GM21447 (cell line): ENCODE measurements around the gene TSC1.

Source experiments
- ATAC-seq: cut with Tn5 transposase; IDR thresholded peaks from one replicate; pipeline ENCODE4 v1.9.1; 2021; ENCODE audit not compliant: unreplicated experiment

TSC1 gene

DNA sequence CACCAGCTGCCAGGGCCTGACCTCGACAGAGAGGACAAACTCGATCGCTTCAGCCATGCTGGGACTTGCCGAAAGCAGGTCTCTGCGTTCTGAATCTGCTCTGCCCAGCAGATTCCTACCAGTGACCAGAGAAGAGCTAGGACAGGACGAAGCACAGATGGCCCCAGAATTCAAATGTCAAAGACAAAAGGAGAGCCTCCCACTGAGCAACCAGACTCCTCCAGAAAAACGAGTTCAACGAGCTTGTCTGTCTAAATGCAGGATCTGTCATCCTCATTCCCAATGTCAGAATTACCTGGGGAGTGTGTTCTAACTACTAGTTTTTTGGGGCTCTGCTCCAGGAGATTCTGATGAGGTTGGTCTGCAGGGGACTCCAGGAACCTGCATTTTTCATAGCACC, 79.7 kb downstream of the TSC1 start:
- ATAC-seq, result no peak

- no peak for ATAC-seq
Measured at GRCh38 chr9:132864277-132864676, 80.1 kb downstream of the TSC1 start.

GRCh38 chr9:132863096-132863495, 81.3 kb downstream of the TSC1 start:
- ATAC-seq, result no peak

DNA sequence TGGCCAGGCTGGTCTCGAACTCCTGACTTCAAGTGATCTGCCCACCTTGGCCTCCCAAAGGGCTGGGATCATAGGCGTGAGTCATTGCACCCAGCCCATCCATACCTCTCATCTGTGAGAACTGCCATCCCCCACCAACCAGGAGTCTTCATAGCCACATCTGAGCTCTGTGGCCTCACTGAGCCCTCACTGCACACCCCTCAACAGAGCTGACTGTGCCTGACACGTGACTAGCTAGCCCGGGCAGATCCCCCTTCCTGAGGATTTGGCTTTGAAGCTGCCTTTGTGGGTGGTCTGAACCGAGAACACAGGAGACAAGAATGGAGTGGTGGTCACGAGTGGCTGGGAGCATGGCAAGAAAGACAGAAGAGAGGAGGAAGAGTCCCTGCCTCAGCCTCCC, 81.9 kb downstream of the TSC1 start:
- no peak for ATAC-seq

DNA sequence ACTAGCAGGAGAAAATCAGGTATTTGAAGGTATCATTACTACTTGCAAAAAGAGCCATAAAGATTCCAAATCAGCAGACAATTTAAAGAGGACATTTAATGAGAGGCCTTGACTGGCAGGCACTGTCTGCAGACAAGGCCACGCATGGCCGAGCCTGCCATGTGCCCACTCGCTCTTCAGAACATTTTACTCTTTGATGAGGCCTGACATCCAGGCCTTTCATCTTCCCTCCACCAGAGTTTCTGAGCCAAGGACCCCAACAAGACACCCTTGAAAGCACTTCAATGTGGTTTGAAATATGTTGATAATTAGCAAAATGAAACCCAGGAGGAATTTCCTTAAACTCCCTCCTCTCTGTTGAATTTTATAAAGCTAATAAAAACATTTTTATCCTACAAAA, 82.8 kb downstream of the TSC1 start:
- no peak for ATAC-seq

DNA sequence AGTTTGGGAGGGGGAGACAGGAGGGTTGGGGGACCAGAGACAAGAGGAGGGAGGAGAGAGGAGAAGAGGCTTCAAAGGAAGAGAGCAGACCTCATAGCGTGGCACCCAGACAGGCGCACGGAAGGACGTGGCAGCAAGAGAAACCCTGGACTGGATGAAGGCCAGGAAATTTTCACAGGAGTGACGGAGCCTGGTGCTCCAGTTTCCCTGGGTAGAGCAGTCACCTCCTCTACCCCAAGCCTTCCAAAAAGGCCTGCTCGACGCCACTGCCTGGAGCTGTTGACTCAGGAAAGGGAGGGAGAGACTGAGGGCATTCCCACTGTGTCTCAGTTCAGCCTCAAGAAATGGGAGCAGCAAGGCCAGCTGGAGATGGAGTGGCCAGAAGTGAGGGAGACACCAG, 85.7 kb downstream of the TSC1 start:
- ATAC-seq, result no peak

- no peak for ATAC-seq
Measured at GRCh38 chr9:132857616-132858342, 86.6 kb downstream of the TSC1 start.

- no peak for ATAC-seq
Measured at GRCh38 chr9:132857031-132857430, 87.4 kb downstream of the TSC1 start.

- ATAC-seq, result no peak
Measured at GRCh38 chr9:132855904-132856303, 88.5 kb downstream of the TSC1 start.

GRCh38 chr9:132854832-132855231, 89.6 kb downstream of the TSC1 start:
- no peak for ATAC-seq

- ATAC-seq, result no peak
Measured at GRCh38 chr9:132853482-132853881, 90.9 kb downstream of the TSC1 start.

- ATAC-seq, result no peak
Measured at GRCh38 chr9:132849185-132849706, 95.2 kb downstream of the TSC1 start.

DNA sequence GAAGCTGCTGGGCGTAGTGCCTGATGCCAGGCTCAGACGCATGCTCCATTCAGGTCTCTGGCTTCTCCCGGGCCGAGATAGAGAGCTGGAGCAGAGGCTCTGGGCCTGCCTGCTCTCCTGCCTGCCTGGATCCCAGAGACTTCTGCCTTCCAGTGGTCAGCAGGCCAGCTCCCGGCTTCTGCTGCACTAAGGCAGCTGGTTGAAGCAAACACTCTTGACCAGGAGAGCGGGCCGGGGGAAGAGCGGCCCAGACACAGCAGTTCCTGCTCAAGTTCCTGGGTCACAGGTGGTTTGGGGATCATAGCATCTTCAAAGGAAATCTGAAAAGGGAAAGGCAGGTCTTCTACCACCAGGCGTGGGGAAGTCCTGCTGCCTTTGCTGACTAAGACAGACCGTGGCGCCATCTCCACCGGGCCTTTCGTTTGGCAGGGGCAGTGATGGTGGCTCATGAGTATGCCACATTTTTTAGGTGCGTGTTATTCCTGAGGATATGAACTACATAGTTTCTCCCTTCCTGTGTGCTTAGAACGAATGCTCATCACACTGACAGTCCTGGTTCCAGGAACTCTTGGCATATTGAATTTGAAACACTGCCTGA, 97.4 kb downstream of the TSC1 start:
- no peak for ATAC-seq

GRCh38 chr9:132846109-132846917, 98.1 kb downstream of the TSC1 start:
- no peak for ATAC-seq

- no peak for ATAC-seq
Measured at GRCh38 chr9:132842124-132843044, 102.0 kb downstream of the TSC1 start.
